Astrocyte of the cerebellum (primary cell): ENCODE results near the gene SPANXN2.

Experiments
- DNase-seq: peaks from one replicate; pipeline ENCODE4 v3.0.0-alpha.2; 2011; ENCODE audit warnings: low read depth
- H3K4me3 ChIP-seq: 2 replicates; pipeline ENCODE4 v1.5.1; 2011; ENCODE audit warnings: mild to moderate bottlenecking, low read depth, low read length, moderate library complexity
- in situ Hi-C: cut with HindIII; loops from 2 replicates; pipeline ENCODE4 v1.10.0; 2017; ENCODE audit warnings: low sequenced_read_pairs
- TF ChIP-seq, protein P1 (sequence below): IDR thresholded peaks from 2 replicates; pipeline ENCODE4 v1.5.1; 2012; ENCODE audit warnings: low read length, low read depth, moderate library complexity, mild to moderate bottlenecking; ENCODE audit errors: missing control alignments

SPANXN2 gene

DNA sequence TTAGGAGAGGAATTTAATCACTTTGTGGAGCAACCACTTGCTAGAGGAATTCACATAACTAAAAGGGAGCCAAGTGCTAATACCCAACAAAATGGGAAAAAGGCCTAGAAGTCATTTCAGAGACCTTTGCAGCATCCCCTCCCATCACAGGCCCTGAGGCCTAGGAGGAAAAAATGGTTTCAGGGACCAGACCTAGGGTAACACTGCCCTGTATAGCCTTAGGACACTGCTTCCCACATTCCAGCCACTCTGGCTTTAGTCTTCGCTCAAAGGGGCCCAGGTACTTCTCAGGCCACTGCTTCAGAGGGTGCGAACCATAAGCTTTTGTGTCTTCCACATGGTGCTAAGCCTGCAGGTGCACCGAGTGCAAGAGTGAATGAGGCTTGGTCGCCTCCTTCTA lies 19.1 kb downstream of the SPANXN2 start:
- H3K4me3 ChIP-seq, result no peak overlapping the region
- in situ Hi-C loops, result no loop called here
- TF ChIP-seq, protein P1, sequence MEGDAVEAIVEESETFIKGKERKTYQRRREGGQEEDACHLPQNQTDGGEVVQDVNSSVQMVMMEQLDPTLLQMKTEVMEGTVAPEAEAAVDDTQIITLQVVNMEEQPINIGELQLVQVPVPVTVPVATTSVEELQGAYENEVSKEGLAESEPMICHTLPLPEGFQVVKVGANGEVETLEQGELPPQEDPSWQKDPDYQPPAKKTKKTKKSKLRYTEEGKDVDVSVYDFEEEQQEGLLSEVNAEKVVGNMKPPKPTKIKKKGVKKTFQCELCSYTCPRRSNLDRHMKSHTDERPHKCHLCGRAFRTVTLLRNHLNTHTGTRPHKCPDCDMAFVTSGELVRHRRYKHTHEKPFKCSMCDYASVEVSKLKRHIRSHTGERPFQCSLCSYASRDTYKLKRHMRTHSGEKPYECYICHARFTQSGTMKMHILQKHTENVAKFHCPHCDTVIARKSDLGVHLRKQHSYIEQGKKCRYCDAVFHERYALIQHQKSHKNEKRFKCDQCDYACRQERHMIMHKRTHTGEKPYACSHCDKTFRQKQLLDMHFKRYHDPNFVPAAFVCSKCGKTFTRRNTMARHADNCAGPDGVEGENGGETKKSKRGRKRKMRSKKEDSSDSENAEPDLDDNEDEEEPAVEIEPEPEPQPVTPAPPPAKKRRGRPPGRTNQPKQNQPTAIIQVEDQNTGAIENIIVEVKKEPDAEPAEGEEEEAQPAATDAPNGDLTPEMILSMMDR, result no peak
- no peak for DNase-seq

DNA sequence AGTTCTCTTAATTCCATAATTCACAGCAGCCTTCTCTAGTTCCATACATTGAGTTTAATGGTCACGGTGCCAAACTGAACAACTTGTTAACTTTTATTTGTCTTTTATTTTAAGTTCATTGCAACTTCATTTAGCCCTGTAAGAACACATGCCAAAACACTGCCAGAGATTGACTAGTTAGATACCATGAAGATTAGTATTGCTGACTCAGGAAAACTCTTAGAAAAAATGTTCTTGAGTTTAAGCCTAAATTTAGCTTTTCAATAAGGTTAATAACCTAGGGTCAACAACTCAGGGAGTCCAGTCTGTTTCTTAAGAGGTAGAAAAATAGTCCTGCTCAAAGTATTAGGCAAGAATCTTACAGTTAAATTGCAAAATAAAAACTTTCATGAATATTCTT lies 25.7 kb downstream of the SPANXN2 start:
- in situ Hi-C loops, result no loop called here
- TF ChIP-seq, protein P1, result no peak
- DNase-seq, result no peak
- H3K4me3 ChIP-seq, result no peak overlapping the region

DNA sequence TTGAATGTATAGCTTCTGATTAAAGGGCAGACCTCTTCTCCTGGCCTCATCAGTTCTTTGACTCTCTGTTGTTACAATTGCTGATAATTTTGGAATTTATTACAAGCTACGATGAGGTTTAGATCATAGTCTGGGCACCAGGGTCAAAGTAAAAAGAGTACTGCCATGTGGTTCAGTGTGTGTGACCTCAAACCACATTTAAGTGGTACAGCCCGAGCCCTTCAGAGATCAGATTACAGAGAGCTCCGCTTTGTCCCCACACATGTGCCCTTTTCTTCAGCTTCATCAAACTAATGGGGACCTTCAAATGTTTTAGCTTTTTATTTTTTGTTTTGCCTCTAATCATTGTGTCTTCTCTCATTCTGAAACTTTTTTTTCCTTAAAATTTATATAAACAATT lies 37.1 kb downstream of the SPANXN2 start:
- no peak overlapping the region for H3K4me3 ChIP-seq
- no peak for DNase-seq
- TF ChIP-seq, protein P1, result no peak
- in situ Hi-C loops, result no loop called here

DNA sequence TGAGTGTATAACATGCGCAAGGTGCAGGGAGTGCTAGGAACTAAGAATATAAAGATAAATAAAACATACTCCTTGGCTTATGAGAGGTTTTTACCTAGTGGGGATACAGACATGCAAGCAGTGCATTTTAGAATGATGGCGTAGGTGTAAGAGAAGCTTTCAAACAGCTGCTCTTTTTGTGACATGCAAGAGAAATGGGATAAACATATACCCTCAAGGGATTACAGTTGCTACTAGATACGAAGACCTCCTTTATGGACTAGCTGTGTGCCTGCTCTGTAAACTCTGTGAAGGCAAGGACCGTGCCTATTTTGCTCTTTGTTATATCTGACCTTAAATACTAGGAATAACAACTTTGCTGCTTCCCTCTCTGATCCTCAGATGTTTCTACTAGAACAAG lies 45.6 kb downstream of the SPANXN2 start:
- TF ChIP-seq, protein P1, result no peak
- in situ Hi-C loops, result no loop called here
- no peak for DNase-seq
- H3K4me3 ChIP-seq, result no peak overlapping the region

DNA sequence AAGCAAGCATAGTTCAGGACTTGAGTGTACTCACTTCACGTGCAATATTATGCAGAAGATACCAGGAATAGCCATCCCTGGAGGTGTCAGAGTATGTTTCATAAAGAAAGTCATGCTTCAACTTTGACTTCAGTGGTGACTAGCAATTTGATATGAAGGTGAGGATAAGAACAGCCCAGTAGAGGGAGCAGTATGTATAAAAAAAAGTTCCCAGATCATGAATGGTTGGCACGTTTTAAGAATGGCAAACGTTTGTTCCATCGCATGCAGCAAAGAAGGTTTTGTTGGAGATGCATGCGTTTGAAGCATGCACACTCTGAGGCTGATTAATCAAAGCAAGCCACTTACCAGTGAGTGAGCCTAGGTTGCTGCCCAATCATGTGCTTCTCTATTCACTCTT lies 51.2 kb downstream of the SPANXN2 start:
- in situ Hi-C loops, result no loop called here
- DNase-seq, result no peak
- TF ChIP-seq, protein P1, result peak; percentile 6

DNA sequence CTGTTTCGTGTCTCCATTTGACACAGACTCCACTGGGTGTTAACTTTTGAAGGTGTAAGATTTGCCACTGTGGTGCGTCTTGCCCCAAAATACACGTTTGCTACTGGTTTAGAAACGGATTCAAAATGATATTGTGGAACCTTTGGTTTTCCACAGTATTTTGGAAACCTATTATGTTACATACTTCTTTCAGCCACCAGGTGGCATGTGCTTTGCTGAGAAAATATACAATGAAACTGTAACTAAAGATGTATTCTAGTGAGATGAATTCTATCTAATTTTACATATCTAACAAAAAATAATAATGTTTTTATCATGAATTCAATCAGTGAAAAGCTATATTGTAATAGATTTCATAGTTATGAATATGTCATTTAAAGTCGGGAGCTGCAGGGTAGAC lies 56.2 kb downstream of the SPANXN2 start:
- TF ChIP-seq, protein P1, result peak; percentile 47
- H3K4me3 ChIP-seq, result no peak overlapping the region
- DNase-seq, result no peak
- in situ Hi-C loops, result no loop called here

More for the DNA sequence above, 51.2 kb downstream of the SPANXN2 start:
- no peak overlapping the region for H3K4me3 ChIP-seq

DNA sequence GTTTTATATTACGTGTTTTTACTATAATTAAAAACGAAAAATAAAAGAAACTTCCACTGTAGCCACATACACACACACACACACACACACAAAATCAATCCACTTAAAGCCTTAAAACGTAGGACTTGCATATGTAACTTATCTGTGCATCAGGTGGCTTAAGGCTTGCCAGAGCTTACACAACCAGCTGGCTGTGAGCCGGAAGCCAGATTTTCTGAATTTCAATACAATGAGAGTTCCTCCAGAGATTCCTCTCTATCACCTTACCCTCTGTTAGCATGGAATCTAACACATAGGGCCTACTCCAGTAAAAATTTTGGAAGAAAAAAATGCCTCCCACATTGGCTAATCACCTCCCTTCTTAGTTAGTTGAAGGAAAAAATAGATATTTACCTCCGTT lies 56.8 kb downstream of the SPANXN2 start:
- in situ Hi-C loops, result no loop called here
- DNase-seq, result no peak
- no peak overlapping the region for H3K4me3 ChIP-seq
- TF ChIP-seq, protein P1, result no peak
